Amniotic stem cell (primary cell): ENCODE measurements around the gene CEP85.
A peak's percentile ranks its signal among the peaks of the same experiment; 100 is the strongest.
"Not testable (repeated sequence)": the region's sequence is repeated elsewhere in the genome, so short reads cannot be mapped to it uniquely, and the experiment has no call there.

Experiments used
- DNase-seq: peaks from one replicate; lab custom pipeline; 2025; lab: John Stamatoyannopoulos, UW

Gene CEP85

GRCh38 chr1:26225033-26225831 is 8.8 kb upstream of the CEP85 start:
- DNase-seq: no peak

GRCh38 chr1:26230682-26231081 is 3.3 kb upstream of the CEP85 start:
- not testable (repeated sequence) for DNase-seq

DNA sequence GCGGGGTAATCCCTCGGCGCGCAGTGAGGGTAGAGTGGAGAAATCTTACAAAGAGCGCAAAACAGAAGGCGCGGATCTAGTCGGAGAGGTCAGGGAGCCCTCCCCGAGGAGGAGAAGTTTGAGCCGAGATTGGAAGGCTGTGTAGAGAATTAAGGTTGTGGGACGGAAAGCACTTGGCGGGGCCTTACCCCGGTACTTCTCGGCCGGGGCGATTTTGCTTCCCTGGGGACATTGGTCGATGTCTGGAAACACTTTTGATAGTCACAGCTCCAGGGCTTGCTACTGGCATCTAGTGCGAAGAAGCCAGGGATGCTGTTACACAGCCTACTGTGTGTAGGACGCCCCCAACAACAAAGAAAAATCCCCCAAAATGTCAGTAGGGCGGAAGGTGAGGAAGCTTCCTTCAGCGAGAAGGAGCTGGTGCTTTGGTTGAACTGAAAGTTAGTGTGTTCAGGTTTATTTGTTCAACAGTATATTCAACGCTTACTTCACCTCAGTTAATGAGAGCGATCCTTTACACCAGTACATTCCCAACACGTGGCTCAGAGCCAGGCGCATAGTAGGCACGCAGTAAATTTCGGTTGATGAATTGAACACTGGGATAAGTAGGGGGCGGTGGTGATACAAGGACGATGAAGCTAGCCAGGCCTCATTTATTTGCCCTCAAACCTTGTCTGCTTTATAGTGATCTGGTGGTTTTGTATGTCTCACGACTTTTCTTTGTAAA is 807 bp downstream of the CEP85 start:
- no peak for DNase-seq

- DNase-seq: no peak
Observed at GRCh38 chr1:26237230-26237966, 3.4 kb downstream of the CEP85 start.

DNA sequence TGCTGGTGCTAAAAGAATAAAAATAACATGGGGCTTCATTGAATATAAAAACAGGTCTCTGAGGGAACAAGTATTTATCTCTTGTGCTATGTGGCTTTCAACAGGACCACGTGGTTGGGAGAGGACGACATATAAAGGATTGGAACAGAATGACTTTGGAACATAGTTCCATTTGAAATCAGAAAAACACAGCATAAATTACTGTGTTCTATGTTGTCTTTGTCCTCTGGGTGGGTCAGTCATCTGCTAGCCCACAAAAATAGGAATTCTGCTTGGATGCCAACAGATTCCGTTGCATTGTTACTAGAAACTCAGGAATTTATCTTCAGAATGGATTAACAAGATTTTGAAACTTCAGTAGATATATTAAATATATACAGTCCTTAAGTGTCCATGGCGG is 5.9 kb downstream of the CEP85 start:
- no peak for DNase-seq

DNA sequence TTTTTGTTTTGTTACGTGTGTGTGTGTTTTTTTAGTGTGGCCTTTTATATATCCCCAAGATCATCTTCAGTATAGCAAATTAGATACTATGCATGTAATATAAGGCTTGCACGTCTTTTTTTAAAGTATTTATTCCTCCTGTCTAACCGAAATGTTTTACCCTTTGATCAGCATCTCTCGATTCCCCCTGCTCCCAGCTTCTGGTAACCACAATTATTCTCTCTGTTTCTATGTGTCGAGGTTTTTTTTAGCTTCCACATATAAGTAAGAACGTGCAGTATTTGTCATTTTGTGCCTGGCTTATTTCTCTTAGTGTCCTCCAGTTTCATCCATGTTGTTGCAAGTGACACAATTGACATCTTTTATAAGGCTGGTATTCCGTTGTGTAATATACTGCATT is 18.7 kb downstream of the CEP85 start:
- no peak for DNase-seq

- DNase-seq: no peak
Observed at GRCh38 chr1:26254404-26254803, 20.4 kb downstream of the CEP85 start.

DNA sequence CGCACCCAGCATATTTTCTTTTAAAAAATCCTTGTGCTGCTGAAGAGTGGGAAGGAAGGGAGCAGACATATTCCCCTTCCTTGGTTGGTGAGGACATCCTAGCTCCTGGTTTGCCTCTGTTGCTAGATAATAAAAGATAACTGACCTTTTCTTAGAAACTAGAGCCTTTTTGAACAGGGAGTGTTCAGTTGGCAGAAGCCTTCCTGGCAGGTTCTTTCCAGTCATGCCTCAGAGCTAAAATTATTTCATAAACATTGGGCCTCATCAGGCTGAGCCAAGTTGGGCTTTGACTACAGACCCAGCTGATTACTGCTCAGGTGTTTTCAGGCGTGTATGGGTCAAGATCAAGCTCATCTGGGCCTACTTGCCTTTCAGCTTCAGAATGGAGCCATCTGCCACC is 23.2 kb downstream of the CEP85 start:
- DNase-seq: no peak

DNA sequence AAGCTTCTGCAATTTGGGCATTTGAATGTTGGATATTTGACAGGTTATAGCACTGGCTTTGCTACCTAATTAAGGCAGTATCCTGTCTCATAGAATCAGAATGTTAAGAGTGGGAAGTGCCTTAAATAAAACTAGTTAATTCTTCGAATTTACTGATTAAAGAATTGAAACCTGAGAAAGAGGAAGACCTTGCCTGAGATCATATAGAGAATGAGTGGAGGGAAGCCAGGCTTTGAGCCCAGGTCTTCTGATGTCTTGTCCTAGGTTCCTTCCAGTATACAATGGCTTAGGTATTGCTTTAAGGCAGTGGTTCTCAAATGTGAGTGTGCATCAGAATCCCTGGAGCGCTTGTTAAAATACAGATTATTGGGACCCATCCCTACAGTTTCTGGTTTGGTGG is 25.0 kb downstream of the CEP85 start:
- no peak for DNase-seq

- DNase-seq: no peak
Observed at GRCh38 chr1:26259578-26259977, 25.6 kb downstream of the CEP85 start.

- DNase-seq: no peak
Observed at GRCh38 chr1:26263212-26263611, 29.2 kb downstream of the CEP85 start.

DNA sequence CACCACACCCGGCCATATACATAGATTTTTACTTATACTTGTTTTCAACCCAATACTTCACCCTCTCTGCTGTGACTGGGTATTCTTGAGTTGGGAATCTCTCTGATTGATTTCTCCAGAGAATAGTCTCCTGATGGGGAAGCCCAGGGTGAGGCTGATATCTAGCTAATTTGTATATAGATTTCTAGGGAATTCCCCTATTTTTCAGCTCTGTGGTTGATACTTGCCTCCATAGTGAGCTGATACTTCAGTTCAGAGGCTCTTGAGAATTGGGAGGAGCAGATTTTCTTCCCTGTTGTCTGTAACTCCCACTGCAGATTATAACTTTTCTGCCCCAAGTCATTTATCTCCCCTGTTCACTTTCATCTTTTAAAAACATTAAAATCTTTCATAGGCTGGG is 31.4 kb downstream of the CEP85 start:
- DNase-seq: no peak

DNA sequence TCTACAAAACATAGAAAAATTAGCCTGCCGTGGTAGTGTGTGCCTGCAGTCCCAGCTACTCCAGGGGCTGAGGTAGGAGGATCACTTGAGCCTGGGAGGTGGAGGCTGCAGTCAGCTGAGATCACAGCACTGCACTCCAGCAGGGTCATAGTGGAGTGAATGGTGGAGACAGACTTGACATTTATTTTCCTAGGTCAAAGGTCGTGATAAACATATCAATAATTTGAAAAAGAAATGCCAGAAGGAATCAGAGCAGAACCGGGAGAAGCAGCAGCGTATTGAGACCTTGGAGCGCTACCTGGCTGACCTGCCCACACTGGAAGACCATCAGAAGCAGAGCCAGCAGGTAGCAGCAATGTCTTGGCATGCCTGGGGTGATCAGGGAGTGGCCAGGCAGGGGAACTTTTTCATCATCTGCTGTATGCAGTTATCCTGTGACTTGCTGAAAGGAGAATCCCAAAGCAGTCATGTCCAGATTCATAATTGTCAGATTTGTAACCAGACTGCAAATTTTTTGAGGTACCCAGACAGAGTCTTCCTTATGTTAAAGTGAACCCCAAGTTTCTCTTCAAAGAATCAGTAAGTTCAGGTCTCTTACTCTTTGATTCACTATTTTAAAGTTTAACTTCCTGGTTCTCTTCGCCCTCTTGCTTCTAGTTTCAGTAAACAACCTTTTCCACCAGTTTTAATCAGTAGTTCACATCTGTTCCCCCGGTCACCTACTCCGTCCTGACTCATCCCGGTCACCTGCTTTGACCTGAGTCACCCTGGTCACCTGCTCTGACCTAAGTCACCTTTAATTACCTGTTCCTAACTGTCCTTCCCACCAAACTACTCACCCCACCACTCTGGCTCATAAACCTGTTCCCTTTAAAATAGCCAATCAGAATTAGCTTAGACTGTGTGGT is 34.5 kb downstream of the CEP85 start:
- DNase-seq: no peak

GRCh38 chr1:26269198-26269550 is 35.2 kb downstream of the CEP85 start:
- DNase-seq: no peak

- DNase-seq: no peak
Observed at GRCh38 chr1:26274801-26275425, 40.9 kb downstream of the CEP85 start.

- peak; percentile 66 for DNase-seq
Observed at GRCh38 chr1:26275580-26276431, 41.8 kb downstream of the CEP85 start.

- no peak for DNase-seq
Observed at GRCh38 chr1:26276432-26276838, 42.4 kb downstream of the CEP85 start.

DNA sequence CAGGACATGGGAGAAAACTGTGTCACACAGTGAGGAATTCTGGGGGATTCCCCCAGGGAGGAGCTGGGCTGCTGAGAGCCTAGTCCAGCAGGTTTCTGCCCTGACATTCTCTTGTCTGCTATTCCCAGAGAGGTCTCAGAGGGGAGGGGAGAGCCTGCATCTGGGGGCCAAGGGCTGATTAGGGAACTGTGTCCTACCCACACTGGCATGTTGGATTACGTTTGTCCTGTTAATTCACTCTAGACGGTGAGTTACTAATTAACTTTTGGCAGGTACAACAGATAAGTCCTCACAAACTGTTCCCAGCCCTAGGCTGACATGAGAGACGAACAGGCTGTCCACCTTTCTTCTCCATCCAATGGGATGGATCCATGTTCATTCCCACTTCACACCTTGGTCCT is 43.3 kb downstream of the CEP85 start:
- no peak for DNase-seq

- DNase-seq: no peak
Observed at GRCh38 chr1:26277719-26278118, 43.7 kb downstream of the CEP85 start.

- peak; percentile 43 for DNase-seq
Observed at GRCh38 chr1:26278303-26278702, 44.3 kb downstream of the CEP85 start.
